Mesodermal cell (in vitro differentiated cells): ENCODE data around the gene LEP.
"Not testable (repeated sequence)": the region's sequence is repeated elsewhere in the genome, so short reads cannot be mapped to it uniquely, and the experiment has no call there.

Experiments
- H3K27ac ChIP-seq: 2 replicates; pipeline ENCODE4 v1.7.0; 2013; ENCODE audit warnings: mild to moderate bottlenecking, low read depth, low read length, moderate library complexity; ENCODE audit not compliant: severe bottlenecking
- H3K36me3 ChIP-seq: 2 replicates; pipeline ENCODE4 v1.7.1; 2013; ENCODE audit warnings: mild to moderate bottlenecking, low read length, moderate library complexity; ENCODE audit not compliant: control insufficient read depth, insufficient read depth
- H3K4me1 ChIP-seq: one replicate; pipeline ENCODE4 v1.7.1; 2013; ENCODE audit warnings: mild to moderate bottlenecking, low read length; ENCODE audit not compliant: insufficient read depth, control insufficient read depth, poor library complexity, severe bottlenecking
- H3K4me3 ChIP-seq: 2 replicates; pipeline ENCODE4 v1.7.0; 2013; ENCODE audit warnings: low read length, control low read depth, mild to moderate bottlenecking; ENCODE audit not compliant: insufficient read depth, poor library complexity, severe bottlenecking; ENCODE audit errors: extremely low read depth
- H3K9me3 ChIP-seq: 2 replicates; pipeline ENCODE4 v1.7.1; 2013; ENCODE audit warnings: mild to moderate bottlenecking, low read length, moderate library complexity; ENCODE audit not compliant: control insufficient read depth
- WGBS, 2 experiments: methylation state at CpG; one replicate each; pipeline ENCODE4 v1.1.5; 2013; ENCODE audit warnings: missing lambda C conversion rate in 2 of 2; ENCODE audit not compliant: insufficient coverage in 2 of 2; 5-methylcytosine and 5-hydroxymethylcytosine counted together

The LEP gene

DNA sequence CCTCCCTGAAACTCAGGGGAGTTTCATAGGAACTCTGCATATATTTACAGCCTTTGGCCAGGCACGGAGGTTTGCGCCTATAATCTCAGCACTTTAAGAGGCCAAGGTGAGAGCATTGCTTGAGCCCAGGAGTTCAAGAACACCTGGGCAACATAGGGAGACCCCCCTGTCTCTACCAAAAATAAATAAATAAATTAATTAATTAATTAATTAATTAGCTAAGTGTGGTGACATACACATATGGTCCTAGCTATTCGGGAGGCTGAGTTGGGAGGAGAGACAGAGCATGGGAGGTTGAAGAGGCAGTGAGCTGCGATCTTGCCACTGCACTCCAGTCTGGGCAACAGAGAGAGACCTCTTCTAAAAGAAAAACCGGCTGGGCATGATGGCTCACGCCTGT, 9.4 kb upstream of the LEP start:
- Histone ChIP-seq H3K27ac (no peak overlapping the region), H3K36me3 (no peaks in the 10 kb centered on the region), H3K4me1 (no peaks in the 10 kb centered on the region), H3K4me3 (no peak overlapping the region), H3K9me3 (no peaks in the 10 kb centered on the region)
- WGBS, 2 experiments, result 90 to 95% methylated on average over 4 to 6 of the region's 6 CpGs

DNA sequence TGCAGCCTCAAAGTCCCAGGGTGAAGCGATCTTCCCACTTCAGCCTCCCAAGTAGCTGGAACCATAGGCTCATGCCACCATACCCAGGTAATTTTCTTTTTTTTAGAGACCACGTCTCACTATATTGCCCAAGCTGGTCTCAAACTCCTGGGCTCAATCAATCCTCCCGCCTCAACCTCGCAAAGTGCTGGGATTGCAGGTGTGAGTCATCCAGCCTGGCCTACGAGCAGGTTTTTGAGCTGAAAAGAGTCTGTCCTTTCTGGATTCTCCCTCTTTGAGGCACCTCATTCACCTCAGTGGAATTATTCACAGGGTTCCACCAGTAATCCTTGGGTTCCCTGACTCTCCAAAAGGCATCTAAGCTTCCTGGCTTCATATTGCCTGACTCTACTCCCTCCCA, 7.6 kb upstream of the LEP start:
- no peak overlapping the region for H3K4me3 ChIP-seq
- H3K27ac ChIP-seq, result no peak overlapping the region
- peaks cover 6% of the 10 kb centered on the region for H3K4me1 ChIP-seq
- H3K36me3 ChIP-seq, result no peaks in the 10 kb centered on the region
- 81 to 83% methylated on average over 5 of the region's 5 CpGs for WGBS, 2 experiments
- peaks cover 7% of the 10 kb centered on the region for H3K9me3 ChIP-seq

- H3K9me3 ChIP-seq, result peaks cover 10% of the 10 kb centered on the region
- WGBS, 2 experiments, result 94 to 95% methylated on average over 7 to 8 of the region's 9 CpGs
- H3K4me1 ChIP-seq, result peaks cover 6% of the 10 kb centered on the region
- H3K27ac ChIP-seq, result no peak overlapping the region
- no peaks in the 10 kb centered on the region for H3K36me3 ChIP-seq
- H3K4me3 ChIP-seq, result no peak overlapping the region
These were observed 6.5 kb upstream of the LEP start for GRCh38 chr7:128234476-128235026.

GRCh38 chr7:128235471-128235870, 5.6 kb upstream of the LEP start:
- Histone ChIP-seq H3K36me3 (no peaks in the 10 kb centered on the region), H3K27ac (no peak overlapping the region), H3K9me3 (peaks cover 18% of the 10 kb centered on the region), H3K4me3 (no peak overlapping the region), H3K4me1 (peaks cover 6% of the 10 kb centered on the region)
- WGBS, 2 experiments, result 62 to 76% methylated on average over 4 to 7 of the region's 7 CpGs

DNA sequence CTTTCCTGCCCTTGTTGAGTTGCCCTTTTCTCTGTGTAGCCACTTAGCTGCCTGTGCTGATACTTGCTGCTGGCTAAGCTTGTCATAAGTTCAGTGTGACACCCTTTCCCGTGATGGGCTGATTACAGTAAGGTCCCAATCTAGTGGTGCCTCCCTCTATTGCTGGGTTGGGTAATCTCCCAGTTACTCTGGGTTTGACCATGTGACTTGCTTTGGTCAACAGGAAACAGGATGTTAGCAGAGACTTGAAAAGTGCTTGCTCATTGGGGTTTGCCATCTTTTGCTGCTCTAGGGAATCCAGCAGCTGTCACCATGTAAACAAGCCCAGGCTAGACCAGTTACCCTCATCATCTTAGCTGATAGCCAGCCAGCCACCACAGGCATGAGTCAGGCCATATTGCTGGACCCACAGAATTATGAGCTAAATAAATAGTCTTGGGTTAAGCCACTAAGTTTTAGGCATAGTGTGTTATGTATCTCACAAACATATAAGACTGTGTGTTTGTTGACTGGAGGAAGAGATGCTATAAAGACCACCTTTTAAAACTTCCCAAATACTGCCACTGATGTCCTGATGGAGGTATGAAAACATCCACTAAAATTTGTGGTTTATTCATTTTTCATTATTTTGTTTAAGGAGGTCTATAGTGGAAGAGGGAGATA, 4.0 kb upstream of the LEP start:
- peak overlapping the region; percentile 16 for H3K27ac ChIP-seq
- no peak overlapping the region for H3K4me3 ChIP-seq
- peaks cover 6% of the 10 kb centered on the region for H3K4me1 ChIP-seq
- H3K36me3 ChIP-seq, result no peaks in the 10 kb centered on the region
- peaks cover 27% of the 10 kb centered on the region for H3K9me3 ChIP-seq
- 100% methylated on average over 1 of the region's 1 CpG for WGBS, 2 experiments

DNA sequence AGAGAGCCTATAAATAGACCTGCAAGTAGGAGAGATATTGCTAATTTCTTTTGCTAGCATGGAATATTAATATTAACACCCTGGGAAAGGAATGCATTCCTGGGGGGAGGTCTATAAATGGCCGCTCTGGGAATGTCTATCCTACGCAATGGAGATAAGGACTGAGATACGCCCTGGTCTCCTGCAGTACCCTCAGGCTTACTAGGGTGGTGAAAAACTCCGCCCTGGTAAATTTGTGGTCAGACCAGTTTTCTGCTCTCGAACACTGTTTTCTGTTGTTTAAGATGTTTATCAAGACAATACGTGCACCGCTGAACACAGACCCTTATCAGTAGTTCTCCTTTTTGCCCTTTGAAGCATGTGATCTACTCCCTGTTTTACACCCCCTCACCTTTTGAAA, 1.9 kb upstream of the LEP start:
- 69 to 79% methylated on average over 4 to 7 of the region's 7 CpGs for WGBS, 2 experiments
- not testable (repeated sequence) for H3K27ac ChIP-seq, H3K36me3 ChIP-seq, H3K4me3 ChIP-seq, H3K4me1 ChIP-seq
- peaks cover 27% of the 10 kb centered on the region for H3K9me3 ChIP-seq

DNA sequence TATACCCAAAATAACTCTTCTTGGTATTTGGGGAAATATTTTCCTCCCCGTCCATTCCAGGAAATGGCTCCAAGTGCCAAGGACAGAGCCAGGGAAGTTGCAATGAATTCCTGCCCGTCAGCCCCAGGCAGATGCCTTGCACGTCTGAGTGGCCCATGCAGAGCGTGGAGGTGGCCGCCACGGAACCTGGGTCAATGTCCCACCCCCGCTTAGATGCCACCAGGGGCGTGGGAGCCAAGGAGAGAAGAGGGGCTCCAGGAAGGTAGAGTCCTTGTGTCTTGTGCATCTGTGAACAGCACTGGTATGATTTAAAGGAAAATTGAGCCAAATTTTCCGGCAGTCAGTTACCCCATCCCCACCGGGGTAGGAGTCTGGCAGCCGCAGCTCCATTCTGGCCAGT, 1.6 kb downstream of the LEP start:
- 85 to 95% methylated on average over 11 of the region's 11 CpGs for WGBS, 2 experiments
- H3K9me3 ChIP-seq, result peaks cover 27% of the 10 kb centered on the region
- no peak overlapping the region for H3K4me3 ChIP-seq
- H3K27ac ChIP-seq, result no peak overlapping the region
- no peaks in the 10 kb centered on the region for H3K4me1 ChIP-seq
- H3K36me3 ChIP-seq, result no peaks in the 10 kb centered on the region

- no peak overlapping the region for H3K4me3 ChIP-seq
- 95% methylated on average over 7 of the region's 7 CpGs for WGBS, 2 experiments
These were observed 2.2 kb downstream of the LEP start for GRCh38 chr7:128243273-128243672.

DNA sequence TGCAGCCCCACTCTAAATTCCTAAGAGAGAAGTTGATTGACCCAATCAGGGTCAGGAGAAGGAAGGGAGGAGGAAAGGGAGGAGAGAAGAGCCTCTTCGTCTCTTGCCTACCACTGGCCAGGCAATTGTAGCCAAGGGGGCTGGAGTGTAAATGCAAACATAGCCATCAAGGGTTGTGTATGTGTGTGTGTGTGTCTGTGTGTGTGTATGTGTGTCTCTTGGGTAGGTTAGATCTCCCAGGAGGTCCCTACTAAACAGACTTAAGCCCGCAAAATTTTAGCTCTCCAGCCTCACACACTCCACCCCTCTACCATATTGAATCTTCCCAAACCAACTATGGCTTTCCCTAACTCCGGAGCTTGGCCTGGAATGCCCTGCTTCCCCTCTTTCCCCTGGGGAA, 3.8 kb downstream of the LEP start:
- H3K27ac ChIP-seq, result no peak overlapping the region
- no peaks in the 10 kb centered on the region for H3K36me3 ChIP-seq
- 88 to 90% methylated on average over 2 to 3 of the region's 3 CpGs for WGBS, 2 experiments
- peaks cover 13% of the 10 kb centered on the region for H3K9me3 ChIP-seq
- no peaks in the 10 kb centered on the region for H3K4me1 ChIP-seq
- no peak overlapping the region for H3K4me3 ChIP-seq

More at GRCh38 chr7:128243273-128243672, 2.2 kb downstream of the LEP start:
- H3K9me3 ChIP-seq, result peaks cover 21% of the 10 kb centered on the region
- no peaks in the 10 kb centered on the region for H3K4me1 ChIP-seq
- no peaks in the 10 kb centered on the region for H3K36me3 ChIP-seq
- H3K27ac ChIP-seq, result no peak overlapping the region

- WGBS, 2 experiments, result 83 to 97% methylated on average over 4 to 5 of the region's 5 CpGs
- Histone ChIP-seq H3K36me3 (no peaks in the 10 kb centered on the region), H3K4me1 (no peaks in the 10 kb centered on the region), H3K9me3 (no peaks in the 10 kb centered on the region), H3K4me3 (no peak overlapping the region), H3K27ac (no peak overlapping the region)
These were observed 6.0 kb downstream of the LEP start for GRCh38 chr7:128247108-128247507.

DNA sequence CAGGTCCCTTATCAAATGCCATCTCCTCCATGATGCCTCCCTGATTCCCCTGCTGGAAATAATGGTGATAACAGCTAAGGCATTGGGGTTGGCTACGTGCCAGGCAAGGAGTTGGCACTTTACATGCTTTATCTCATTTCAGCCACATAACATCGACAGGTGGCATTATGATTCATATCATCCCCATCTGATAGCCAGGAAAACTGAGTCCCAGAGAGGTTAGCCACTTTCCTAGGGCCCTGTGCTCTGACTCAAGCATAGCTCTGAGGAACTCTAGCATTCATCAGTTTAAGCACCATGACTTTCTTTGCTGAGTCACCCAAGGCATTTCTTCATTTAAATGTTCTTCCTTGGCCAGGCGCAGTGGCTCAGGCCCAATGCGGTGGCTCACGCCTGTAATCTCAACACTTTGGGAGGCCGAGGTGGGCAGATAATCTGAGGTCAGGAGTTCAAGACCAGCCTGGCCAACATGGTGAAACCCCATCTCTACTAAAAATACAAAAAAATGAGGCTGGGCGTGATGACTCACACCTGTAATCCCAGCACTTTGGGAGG, 6.6 kb downstream of the LEP start:
- H3K27ac ChIP-seq, result no peak overlapping the region
- no peaks in the 10 kb centered on the region for H3K4me1 ChIP-seq
- no peaks in the 10 kb centered on the region for H3K36me3 ChIP-seq
- WGBS, 2 experiments, result 92 to 94% methylated on average over 6 to 7 of the region's 7 CpGs
- H3K4me3 ChIP-seq, result no peak overlapping the region
- no peaks in the 10 kb centered on the region for H3K9me3 ChIP-seq
